Stimulated activated CD8-positive, alpha-beta memory T cell treated with anti-CD3 and anti-CD28 coated beads, Interleukin-15, amount 100 ng/mL, for 4 hours (primary cell): Measurements from ENCODE around the gene ZDHHC11B.
"Not testable (repeated sequence)": the region's sequence is repeated elsewhere in the genome, so short reads cannot be mapped to it uniquely, and the experiment has no call there.

ENCODE experiments used
- DNase-seq, 2 donors: peaks; one replicate each; pipeline ENCODE4 v3.0.0-alpha.2; 2020; ENCODE audit warnings: low read depth in 2 of 2

The ZDHHC11B gene

GRCh38 chr5:766666-767431 lies 17.7 kb downstream of the ZDHHC11B start:
- DNase-seq = no peak

- DNase-seq = no peak
These were observed 18.4 kb downstream of the ZDHHC11B start for GRCh38 chr5:765948-766631.

GRCh38 chr5:763998-764781 lies 20.3 kb downstream of the ZDHHC11B start:
- no peak for DNase-seq

- no peak for DNase-seq
These were observed 21.1 kb downstream of the ZDHHC11B start for GRCh38 chr5:763397-763796.

- not testable (repeated sequence) for DNase-seq
These were observed 21.5 kb downstream of the ZDHHC11B start for GRCh38 chr5:762996-763395.

GRCh38 chr5:761854-762710 lies 22.4 kb downstream of the ZDHHC11B start:
- no peak for DNase-seq

- no peak for DNase-seq
These were observed 23.3 kb downstream of the ZDHHC11B start for GRCh38 chr5:761059-761771.

- DNase-seq = no peak
These were observed 24.0 kb downstream of the ZDHHC11B start for GRCh38 chr5:760363-761058.

GRCh38 chr5:759781-760362 lies 24.7 kb downstream of the ZDHHC11B start:
- no peak for DNase-seq

- no peak for DNase-seq
These were observed 25.3 kb downstream of the ZDHHC11B start for GRCh38 chr5:759111-759751.

GRCh38 chr5:758698-759053 lies 25.9 kb downstream of the ZDHHC11B start:
- DNase-seq = no peak

GRCh38 chr5:757931-758697 lies 26.4 kb downstream of the ZDHHC11B start:
- DNase-seq = no peak

- no peak for DNase-seq
These were observed 27.1 kb downstream of the ZDHHC11B start for GRCh38 chr5:757346-757930.

- DNase-seq = no peak
These were observed 27.6 kb downstream of the ZDHHC11B start for GRCh38 chr5:756865-757345.

- no peak for DNase-seq
These were observed 28.4 kb downstream of the ZDHHC11B start for GRCh38 chr5:756171-756570.

GRCh38 chr5:754143-754632 lies 30.3 kb downstream of the ZDHHC11B start:
- DNase-seq = not testable (repeated sequence)

- not testable (repeated sequence) for DNase-seq
These were observed 30.9 kb downstream of the ZDHHC11B start for GRCh38 chr5:753567-754142.
